AG04450 (cell line): Measurements from ENCODE around the gene PRR33. TPM values are rescaled to one million over a fixed set of nuclear protein-coding genes. Genes with fewer than 3 reads are reported as not detected.

Experiments used
- CTCF ChIA-PET: fragments of 300-600, 350-600 bp; formaldehyde crosslinking; extraction: SDS; loops from one replicate; lab custom pipeline; 2022; ENCODE audit warnings: antibody characterized with exemption, inconsistent platforms; lab: Charles Lee
- POLR2A ChIA-PET: fragments of 350-600 bp; formaldehyde crosslinking; extraction: SDS; loops from one replicate; lab custom pipeline; 2021; ENCODE audit warnings: antibody characterized with exemption, inconsistent platforms; lab: Yijun Ruan, JAX
- DNase-seq: peaks from one replicate; pipeline ENCODE4 v3.0.0-alpha.2; 2011; ENCODE audit warnings: low read depth, low spot score
- H3K27ac ChIP-seq: one replicate; pipeline ENCODE4 v1.5.1; 2012; ENCODE audit warnings: low read depth, low read length, control low read depth
- H3K27me3 ChIP-seq: one replicate; pipeline ENCODE4 v1.6.0; 2012; ENCODE audit warnings: low read length; ENCODE audit not compliant: control insufficient read depth, insufficient read depth
- H3K4me3 ChIP-seq: 2 replicates; pipeline ENCODE4 v1.5.1; 2011; ENCODE audit warnings: mild to moderate bottlenecking, low read depth, low read length, control low read depth
- H3K9me3 ChIP-seq: 2 replicates; pipeline ENCODE4 v1.5.1; 2012; ENCODE audit warnings: low read length; ENCODE audit not compliant: control insufficient read depth, insufficient read depth
- CTCF ChIP-seq: IDR thresholded peaks from 2 replicates; pipeline ENCODE4 v1.5.1; 2011; ENCODE audit warnings: low read depth, low read length, control low read depth, inconsistent platforms
- polyA plus RNA-seq: library from polyadenylated mRNA; depleted of rRNA; stranded (reverse); fragments of >200 nt; gene quantifications from 2 replicates; pipeline ENCODE4 v1.2.3, GENCODE V29; 2011

PRR33 gene
- polyA plus RNA-seq, 1 experiment: not detected

GRCh38 chr11:1933416-1934334, 42.0 kb upstream of the PRR33 start:
- ChIA-PET POLR2A (no interaction called here), CTCF (no interaction called here)
- TF ChIP-seq CTCF: no peak
- Histone ChIP-seq H3K4me3 (no peak overlapping the region), H3K9me3 (no peaks in the 10 kb centered on the region), H3K27ac (no peak overlapping the region), H3K27me3 (peaks cover 8% of the 10 kb centered on the region)
- DNase-seq: no peak

- DNase-seq: no peak
- no peak for TF ChIP-seq CTCF
- Histone ChIP-seq H3K9me3 (no peaks in the 10 kb centered on the region), H3K27me3 (peaks cover 8% of the 10 kb centered on the region), H3K4me3 (no peak overlapping the region), H3K27ac (no peak overlapping the region)
- POLR2A ChIA-PET: interaction anchor here (0.6 kb wide), 1 partner anchor 28 kb away, joined by 5 read pairs; no protein-coding TSS in a partner anchor
- CTCF ChIA-PET: no interaction called here
Observed at GRCh38 chr11:1932681-1933080, 41.0 kb upstream of the PRR33 start.

- no peak for TF ChIP-seq CTCF
- Histone ChIP-seq H3K27me3 (peaks cover 8% of the 10 kb centered on the region), H3K9me3 (no peaks in the 10 kb centered on the region), H3K4me3 (no peak overlapping the region), H3K27ac (no peak overlapping the region)
- ChIA-PET CTCF (interaction anchor here (0.6 to 1.3 kb wide), 2 partner anchors 50 to 254 kb away, joined by 5 to 9 read pairs; no protein-coding TSS in a partner anchor), POLR2A (interaction anchor here (0.6 kb wide), 1 partner anchor 27 kb away, joined by 5 read pairs; no protein-coding TSS in a partner anchor)
- DNase-seq: no peak
Observed at GRCh38 chr11:1932105-1932480, 40.4 kb upstream of the PRR33 start.

- Histone ChIP-seq H3K27me3 (peaks cover 8% of the 10 kb centered on the region), H3K9me3 (no peaks in the 10 kb centered on the region), H3K27ac (no peak overlapping the region), H3K4me3 (no peak overlapping the region)
- ChIA-PET POLR2A (interaction anchor here (0.7 kb wide), 1 partner anchor 54 kb away, joined by 7 read pairs; no protein-coding TSS in a partner anchor), CTCF (interaction anchor here (0.6 to 1.3 kb wide), 2 partner anchors 49 to 253 kb away, joined by 5 to 9 read pairs; no protein-coding TSS in a partner anchor)
- no peak for TF ChIP-seq CTCF
- DNase-seq: no peak
Observed at GRCh38 chr11:1931341-1932104, 39.8 kb upstream of the PRR33 start.
